CD4-positive, alpha-beta T cell (primary cell): ENCODE measurements around the gene OR2T34. TPM values are rescaled to one million over a fixed set of nuclear protein-coding genes. Genes with fewer than 3 reads are reported as not detected.
"Not testable (repeated sequence)": the region's sequence is repeated elsewhere in the genome, so short reads cannot be mapped to it uniquely, and the experiment has no call there.

ENCODE experiments used
- ATAC-seq: fragments of 200-7000 bp; cut with Tn5 transposase; one replicate; pipeline ENCODE4 v1.10.0; 2022; ENCODE audit warnings: mild to moderate bottlenecking; ENCODE audit not compliant: poor library complexity
- CTCF ChIA-PET: fragments of 350-600 bp; sonication (Branson Sonifier 250); formaldehyde crosslinking; loops from one replicate; lab custom pipeline; 2021; ENCODE audit warnings: antibody characterized with exemption, inconsistent platforms; lab: Charles Lee
- POLR2A ChIA-PET: fragments of 350-600 bp; sonication (Branson Sonifier 250); formaldehyde crosslinking; loops from one replicate; lab custom pipeline; 2021; ENCODE audit warnings: antibody characterized with exemption, inconsistent platforms; lab: Charles Lee
- DNase-seq, 14 experiments: peaks; one replicate each; pipeline ENCODE4 v3.0.0-alpha.2; 2013 to 2020; ENCODE audit warnings: mixed read lengths in 2 of 14
- H3K27ac ChIP-seq, 2 donors: one replicate each; pipeline versions ENCODE4 v1.5.1 to v1.7.0; 2013; ENCODE audit warnings: low read length in 2 of 2, low read depth in 1 of 2, mild to moderate bottlenecking in 1 of 2
- H3K27me3 ChIP-seq, 2 experiments: 1 replicate in 1 of 2; 2 replicates in 1 of 2; pipeline versions ENCODE4 v1.6.1 to v1.7.0; 2013; ENCODE audit warnings: low read length in 2 of 2, control low read depth in 1 of 2, mild to moderate bottlenecking in 1 of 2, moderate library complexity in 1 of 2; ENCODE audit not compliant: insufficient read depth in 2 of 2, control insufficient read depth in 1 of 2
- H3K36me3 ChIP-seq: one replicate; pipeline ENCODE4 v1.6.1; 2013; ENCODE audit warnings: low read length, control low read depth; ENCODE audit not compliant: insufficient read depth
- H3K4me1 ChIP-seq: one replicate; pipeline ENCODE4 v1.6.1; 2013; ENCODE audit warnings: low read length, control low read depth; ENCODE audit not compliant: insufficient read depth
- H3K4me3 ChIP-seq: one replicate; pipeline ENCODE4 v1.5.1; 2013; ENCODE audit warnings: mild to moderate bottlenecking, low read length, moderate library complexity
- H3K9me3 ChIP-seq, 2 experiments: 1 replicate in 1 of 2; 2 replicates in 1 of 2; pipeline versions ENCODE4 v1.6.1 to v1.7.0; 2013; ENCODE audit warnings: low read length in 2 of 2, mild to moderate bottlenecking in 2 of 2, control low read depth in 1 of 2, moderate library complexity in 1 of 2; ENCODE audit not compliant: control insufficient read depth in 1 of 2, insufficient read depth in 1 of 2
- H3K27ac Mint-ChIP-seq: one replicate; pipeline ENCODE4 v1.8.0; 2020; ENCODE audit warnings: mixed read lengths
- H3K27me3 Mint-ChIP-seq: one replicate; pipeline ENCODE4 v1.8.0; 2021; ENCODE audit warnings: mixed read lengths
- H3K36me3 Mint-ChIP-seq: one replicate; pipeline ENCODE4 v1.8.0; 2021; ENCODE audit warnings: low read depth, mixed read lengths
- H3K4me1 Mint-ChIP-seq: one replicate; pipeline ENCODE4 v1.8.0; 2021; ENCODE audit warnings: low read depth, mixed read lengths
- H3K4me3 Mint-ChIP-seq: one replicate; pipeline ENCODE4 v1.8.0; 2020; ENCODE audit warnings: mild to moderate bottlenecking, mixed read lengths
- H3K9me3 Mint-ChIP-seq: one replicate; pipeline ENCODE4 v1.8.0; 2020; ENCODE audit warnings: mixed read lengths
- intact Hi-C, 2 experiments: fragments of 100-400 bp; cut with DNase I in 1 of 2; cut with micrococcal nuclease in 1 of 2; formaldehyde crosslinking; loops; one replicate each; pipeline versions ENCODE4 v1.15.1 to v1.9.0; 2023 to 2025; cut with DNase I, micrococcal nuclease
- total RNA-seq, 174 experiments: library from RNA in 2 of 174; stranded (reverse) in 2 of 174; gene quantifications; one replicate each; pipeline ENCODE4 v1.2.3 and lab custom pipeline; 2021 to 2026

Gene OR2T34
- total RNA-seq, 2 experiments from 2014 or later, result not detected

DNA sequence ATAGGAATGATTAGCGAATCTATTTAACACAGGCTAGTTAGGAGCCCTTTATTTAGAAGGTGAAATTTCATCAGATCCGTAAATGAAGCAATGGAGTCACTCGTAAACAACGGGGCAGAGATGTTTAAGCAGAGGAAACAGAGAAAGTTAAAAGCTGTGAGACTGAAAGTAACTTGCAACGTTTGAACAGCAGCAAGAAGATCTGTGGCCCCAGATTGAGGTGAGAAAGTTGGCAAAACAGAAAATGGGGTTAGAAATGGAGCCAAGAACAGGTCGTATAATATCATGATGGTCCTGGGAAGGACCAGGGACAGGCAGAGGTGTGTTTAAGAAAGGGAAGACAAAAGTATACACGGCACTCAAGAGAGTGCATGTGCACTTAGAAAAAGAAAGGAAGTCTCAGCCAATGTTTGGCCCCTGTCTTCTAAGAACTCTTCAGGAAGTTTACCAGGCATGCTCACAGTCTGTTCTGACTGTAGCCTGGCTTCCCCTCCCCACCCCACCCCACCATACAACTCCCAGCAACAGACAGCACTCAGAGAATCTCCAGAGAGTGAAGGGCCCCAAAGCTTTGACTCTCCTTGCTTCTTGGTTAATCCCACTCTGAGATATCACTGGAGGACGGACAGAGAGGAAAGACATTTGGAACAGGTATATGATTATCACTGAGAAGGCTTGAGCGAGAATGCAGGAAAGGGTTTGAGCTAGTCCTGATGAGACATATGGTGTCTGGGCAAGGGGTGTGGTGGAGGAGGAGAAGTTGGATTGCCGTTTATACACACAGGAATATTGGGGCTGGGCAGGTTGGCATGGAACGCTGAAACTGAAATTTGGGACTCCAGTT lies 8.8 kb downstream of the OR2T34 start:
- H3K27ac ChIP-seq, result peak overlapping the region in 1 of 2 donors; percentile 15
- intact Hi-C loops, H3K27me3 ChIP-seq, H3K9me3 ChIP-seq, H3K36me3 ChIP-seq, H3K4me1 ChIP-seq, H3K27me3 Mint-ChIP-seq, H3K9me3 Mint-ChIP-seq, H3K36me3 Mint-ChIP-seq, CTCF ChIA-PET: not testable (repeated sequence)
- peak in 6 of 14 experiments; percentile 1 to 56 (median 15) for DNase-seq
- POLR2A ChIA-PET, result interaction anchor here (0.9 kb wide), 1 partner anchor 84 kb away, joined by 4 read pairs; no protein-coding TSS in a partner anchor
- peak; percentile 86 for ATAC-seq
- Mint-ChIP-seq H3K4me3 (peak overlapping the region; percentile 84), H3K4me1 (peaks cover 16% of the 10 kb centered on the region), H3K27ac (peak overlapping the region; percentile 85)
- H3K4me3 ChIP-seq, result peak overlapping the region; percentile 40

GRCh38 chr1:248562672-248563071 lies 11.9 kb downstream of the OR2T34 start, which contains the start of gene OR2T29:
OR2T29 (minus strand) TSS chr1:248562772; CDS start chr1:248559491, 3,281 bp downstream.
- not testable (repeated sequence) for ATAC-seq, H3K27me3 Mint-ChIP-seq, H3K36me3 Mint-ChIP-seq

DNA sequence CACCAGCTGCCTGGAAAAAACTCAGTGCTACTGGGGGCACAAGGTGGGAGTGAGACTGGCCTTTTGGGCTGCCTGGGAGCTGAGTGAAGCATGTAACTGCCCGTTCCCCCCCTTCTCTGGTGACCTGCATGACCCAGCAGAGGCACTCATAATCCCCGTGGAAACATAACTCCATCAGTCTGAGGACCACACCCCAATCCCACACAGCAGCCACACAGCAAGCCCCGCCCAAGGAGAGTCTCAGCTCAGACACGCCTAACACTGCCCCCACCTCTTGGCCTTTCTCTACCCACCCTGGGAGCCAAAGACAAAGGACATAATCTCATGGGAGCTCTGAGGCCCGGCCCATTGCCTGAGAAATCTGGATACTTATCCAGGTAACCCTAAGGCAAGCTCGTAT lies 23.5 kb downstream of the OR2T34 start:
- H3K27ac Mint-ChIP-seq, H3K27me3 Mint-ChIP-seq, H3K4me3 Mint-ChIP-seq, H3K9me3 ChIP-seq, intact Hi-C loops, CTCF ChIA-PET, H3K9me3 Mint-ChIP-seq, H3K27ac ChIP-seq, H3K27me3 ChIP-seq, POLR2A ChIA-PET, ATAC-seq, DNase-seq, H3K4me3 ChIP-seq, H3K4me1 Mint-ChIP-seq, H3K36me3 ChIP-seq, H3K4me1 ChIP-seq, H3K36me3 Mint-ChIP-seq: not testable (repeated sequence)

More at GRCh38 chr1:248562672-248563071, 11.9 kb downstream of the OR2T34 start, which contains the start of gene OR2T29:
- H3K4me3 ChIP-seq, H3K9me3 ChIP-seq, H3K36me3 ChIP-seq, H3K4me1 ChIP-seq, H3K27ac Mint-ChIP-seq, POLR2A ChIA-PET, H3K9me3 Mint-ChIP-seq, DNase-seq, intact Hi-C loops, H3K27me3 ChIP-seq, CTCF ChIA-PET, H3K27ac ChIP-seq, H3K4me3 Mint-ChIP-seq: not testable (repeated sequence)
- peaks cover 12% of the 10 kb centered on the region for H3K4me1 Mint-ChIP-seq

GRCh38 chr1:248547383-248547782 lies 27.2 kb downstream of the OR2T34 start:
- H3K9me3 Mint-ChIP-seq, H3K9me3 ChIP-seq, H3K4me1 Mint-ChIP-seq, H3K4me1 ChIP-seq, H3K36me3 Mint-ChIP-seq, H3K27ac ChIP-seq, ATAC-seq, H3K27me3 Mint-ChIP-seq, H3K27ac Mint-ChIP-seq, intact Hi-C loops, POLR2A ChIA-PET, H3K4me3 Mint-ChIP-seq, H3K27me3 ChIP-seq, DNase-seq, H3K36me3 ChIP-seq, CTCF ChIA-PET, H3K4me3 ChIP-seq: not testable (repeated sequence)

DNA sequence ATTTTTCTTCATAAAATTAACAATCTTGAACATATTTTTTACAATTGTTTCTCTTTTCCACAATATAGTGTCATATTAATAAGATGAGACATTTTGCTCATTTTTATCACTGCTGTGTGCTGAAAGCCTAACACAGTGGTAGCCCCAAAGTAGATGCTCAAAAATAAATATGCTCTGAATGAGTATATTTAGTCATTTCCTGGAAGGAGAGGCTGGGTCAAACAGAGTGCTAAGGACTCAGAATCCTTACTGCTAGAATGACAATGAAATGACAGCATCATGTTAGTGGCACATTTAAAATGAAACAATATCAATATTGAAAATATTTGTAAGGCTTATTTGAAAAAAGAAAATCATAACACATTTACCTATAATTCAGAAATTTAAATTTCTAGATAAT lies 37.1 kb downstream of the OR2T34 start:
- H3K27ac ChIP-seq, H3K27me3 Mint-ChIP-seq, ATAC-seq, H3K36me3 ChIP-seq, intact Hi-C loops, H3K4me1 Mint-ChIP-seq, H3K4me1 ChIP-seq, H3K9me3 ChIP-seq, DNase-seq, H3K27ac Mint-ChIP-seq, H3K4me3 Mint-ChIP-seq, POLR2A ChIA-PET, H3K36me3 Mint-ChIP-seq, CTCF ChIA-PET, H3K4me3 ChIP-seq, H3K9me3 Mint-ChIP-seq, H3K27me3 ChIP-seq: not testable (repeated sequence)

Other genes with a start within 250 kb of the OR2T34 start
- not detected for gene OR14C36, start 226.0 kb downstream of the OR2T34 start, total RNA-seq
- not detected for gene OR2T4, start 213.1 kb downstream of the OR2T34 start, total RNA-seq
- gene OR2T6, start 199.0 kb downstream of the OR2T34 start, total RNA-seq, result not detected
- gene OR2T1, start 171.7 kb downstream of the OR2T34 start, total RNA-seq, result not detected
- not detected for gene OR2T2, start 129.1 kb downstream of the OR2T34 start, total RNA-seq
- not detected for gene OR2T3, start 101.4 kb downstream of the OR2T34 start, total RNA-seq
- gene OR2T5, start 86.2 kb downstream of the OR2T34 start, total RNA-seq, result not detected
- gene OR2G6, start 66.7 kb downstream of the OR2T34 start, total RNA-seq, result not detected
- gene OR2T29, start 12.0 kb downstream of the OR2T34 start, total RNA-seq, result not detected
- not detected for gene OR2T10, start 22.9 kb upstream of the OR2T34 start, total RNA-seq
- not detected for gene OR2T11, start 60.3 kb upstream of the OR2T34 start, total RNA-seq
- gene OR2T35, start 70.5 kb upstream of the OR2T34 start, total RNA-seq, result not detected
- gene OR2T27, start 80.8 kb upstream of the OR2T34 start, total RNA-seq, result not detected
- gene OR14I1, start 128.0 kb upstream of the OR2T34 start, total RNA-seq, result not detected
- not detected for gene LYPD8, start 181.0 kb upstream of the OR2T34 start, total RNA-seq